Activated CD4-positive, alpha-beta T cell treated with anti-CD3 and anti-CD28 coated beads for 24 hours (primary cell): ENCODE data around the gene GUK1.
"Not testable (repeated sequence)": the region's sequence is repeated elsewhere in the genome, so short reads cannot be mapped to it uniquely, and the experiment has no call there.

Experiments used
- DNase-seq, 2 donors: peaks; one replicate each; pipeline ENCODE4 v3.0.0-alpha.2; 2020; ENCODE audit warnings: low read depth in 2 of 2

The GUK1 gene

DNA sequence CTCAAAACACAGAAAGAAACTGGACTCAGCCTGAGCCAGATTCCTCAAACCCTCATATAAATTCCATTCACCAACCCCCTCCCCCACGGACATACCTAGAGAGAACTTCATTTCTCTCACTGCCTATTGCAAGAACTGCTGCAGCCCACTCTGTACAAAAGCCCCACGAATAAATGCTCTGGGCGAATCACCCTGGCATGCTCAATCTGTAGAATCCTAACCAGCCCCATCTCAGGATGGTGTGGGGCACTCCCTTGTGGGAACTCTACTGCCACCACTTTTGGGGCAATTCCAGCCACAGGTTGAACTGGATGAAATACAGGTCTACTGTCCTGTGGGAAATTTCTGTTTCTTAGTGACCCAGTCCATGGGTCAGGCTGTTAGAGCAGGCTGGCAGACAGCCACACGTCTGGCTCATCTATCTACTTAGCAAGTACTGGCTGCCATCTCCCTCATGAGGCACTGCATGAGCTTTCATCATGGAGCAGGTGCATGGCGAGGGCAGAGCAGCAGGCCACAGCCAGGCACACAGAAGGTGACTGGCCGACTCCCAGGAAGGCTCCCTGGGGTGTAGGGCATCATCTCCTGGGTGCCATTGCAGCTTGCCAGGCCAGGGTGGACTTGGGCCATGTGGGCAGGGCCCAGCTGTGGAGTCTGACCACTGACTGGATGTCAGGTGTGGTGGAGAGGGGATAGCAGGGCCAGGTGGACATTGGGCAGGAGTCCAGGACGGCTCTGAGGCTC is 35.4 kb upstream of the GUK1 start:
- DNase-seq, result no peak

DNA sequence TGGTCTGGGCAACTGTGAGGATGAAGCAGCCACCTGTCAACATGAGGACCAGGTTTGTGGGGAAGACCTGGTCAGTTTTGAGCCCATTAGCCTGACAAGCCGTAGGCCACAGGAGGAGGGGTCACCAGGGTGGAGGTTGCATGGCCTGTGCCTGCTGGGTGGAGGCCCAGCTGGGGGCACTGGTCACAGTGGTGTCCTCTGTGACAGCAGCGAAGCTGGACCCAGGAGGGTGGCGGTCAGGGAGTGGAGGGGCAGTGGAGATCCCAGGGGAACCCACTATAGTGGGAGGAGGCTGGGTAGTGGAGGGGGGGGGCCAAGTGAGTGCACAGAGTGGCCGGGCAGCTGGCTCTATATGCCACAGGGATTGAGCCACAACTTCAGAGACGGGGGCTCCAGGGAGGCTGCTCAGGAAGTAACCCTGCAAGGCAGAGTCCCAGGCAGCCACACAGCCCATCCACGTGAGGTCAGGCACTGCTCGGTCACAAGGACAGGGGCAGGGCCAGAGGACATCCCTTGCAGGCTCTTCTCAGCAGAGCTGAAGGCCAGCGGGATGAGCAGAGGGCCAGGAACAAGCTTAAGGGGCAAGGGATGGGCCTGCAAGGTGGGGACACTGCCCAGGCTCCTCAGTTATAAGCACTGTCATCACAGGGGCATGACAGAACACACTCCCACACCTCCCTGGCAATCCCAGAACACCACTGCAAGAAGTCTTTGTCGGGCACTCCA is 34.6 kb upstream of the GUK1 start:
- no peak for DNase-seq

DNA sequence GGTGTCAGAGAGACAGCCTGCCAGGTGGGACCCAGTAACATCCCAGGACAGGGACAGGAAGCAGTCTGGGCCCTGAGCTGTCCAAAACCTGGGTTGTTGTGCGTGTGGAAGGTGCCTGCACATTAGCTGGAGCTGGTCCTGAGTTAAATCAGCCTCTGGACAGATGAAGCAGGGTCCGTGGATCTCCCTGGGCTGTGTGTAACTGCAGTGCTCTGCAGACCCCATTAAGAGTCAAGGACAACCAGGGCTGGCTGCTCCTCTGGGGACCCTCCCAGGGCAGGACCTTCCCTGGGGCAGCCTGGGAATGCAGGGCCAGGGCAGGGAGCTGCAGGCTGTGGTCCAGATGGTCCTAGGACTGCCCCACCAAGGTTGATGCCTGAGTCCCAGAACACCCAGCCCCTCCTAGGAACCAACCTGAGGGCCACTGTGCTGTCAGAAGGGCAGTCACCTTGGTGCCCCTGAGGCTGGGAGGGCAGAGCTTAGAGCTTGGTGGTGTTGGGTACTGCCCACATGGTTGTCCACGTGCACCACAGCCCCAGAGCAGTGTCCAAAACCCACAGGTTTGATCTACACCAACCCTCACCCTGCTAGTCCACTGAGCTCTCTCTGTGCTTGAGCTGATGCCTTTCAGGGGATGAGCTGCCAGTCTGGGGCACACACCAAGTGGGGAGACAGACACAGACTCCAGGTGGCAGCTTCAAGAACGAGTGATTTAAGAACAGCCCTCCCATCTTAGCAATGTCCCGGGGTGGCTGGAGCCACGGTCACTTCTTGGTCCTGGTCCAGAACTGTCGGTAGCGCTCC is 33.9 kb upstream of the GUK1 start:
- DNase-seq, result no peak

DNA sequence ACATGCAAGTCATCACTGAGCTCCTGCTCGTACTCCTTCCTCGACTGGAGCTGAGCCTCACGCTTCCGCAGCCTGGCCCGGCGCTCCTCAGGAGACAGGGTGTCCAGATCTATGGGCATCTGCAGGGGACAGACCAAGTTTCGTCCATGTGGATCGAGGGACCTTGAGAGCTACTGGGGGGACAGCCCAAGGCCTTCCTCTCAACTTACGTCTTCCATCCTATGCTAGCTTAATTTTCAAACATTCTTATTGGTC is 33.4 kb upstream of the GUK1 start:
- DNase-seq, result no peak

DNA sequence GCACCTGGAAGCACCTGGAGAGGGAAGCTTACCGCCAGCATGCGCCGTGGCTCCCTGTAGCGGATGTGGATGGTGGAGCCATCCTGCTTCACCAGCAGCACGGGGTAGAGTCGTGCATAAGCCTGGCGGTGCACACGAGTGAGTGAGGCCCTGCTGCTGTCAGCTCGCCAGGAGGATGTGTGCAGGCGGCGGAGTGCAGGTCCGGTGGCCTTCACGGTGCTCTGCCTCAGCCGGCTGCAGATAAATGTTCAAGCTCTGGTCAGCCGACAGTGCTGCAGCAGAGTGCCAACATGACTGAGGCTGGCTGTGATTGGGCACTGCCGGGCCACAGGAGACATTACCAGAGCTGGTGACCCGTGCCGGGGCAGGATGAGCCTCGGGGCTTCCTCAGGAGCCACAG is 32.4 kb upstream of the GUK1 start:
- DNase-seq, result no peak

DNA sequence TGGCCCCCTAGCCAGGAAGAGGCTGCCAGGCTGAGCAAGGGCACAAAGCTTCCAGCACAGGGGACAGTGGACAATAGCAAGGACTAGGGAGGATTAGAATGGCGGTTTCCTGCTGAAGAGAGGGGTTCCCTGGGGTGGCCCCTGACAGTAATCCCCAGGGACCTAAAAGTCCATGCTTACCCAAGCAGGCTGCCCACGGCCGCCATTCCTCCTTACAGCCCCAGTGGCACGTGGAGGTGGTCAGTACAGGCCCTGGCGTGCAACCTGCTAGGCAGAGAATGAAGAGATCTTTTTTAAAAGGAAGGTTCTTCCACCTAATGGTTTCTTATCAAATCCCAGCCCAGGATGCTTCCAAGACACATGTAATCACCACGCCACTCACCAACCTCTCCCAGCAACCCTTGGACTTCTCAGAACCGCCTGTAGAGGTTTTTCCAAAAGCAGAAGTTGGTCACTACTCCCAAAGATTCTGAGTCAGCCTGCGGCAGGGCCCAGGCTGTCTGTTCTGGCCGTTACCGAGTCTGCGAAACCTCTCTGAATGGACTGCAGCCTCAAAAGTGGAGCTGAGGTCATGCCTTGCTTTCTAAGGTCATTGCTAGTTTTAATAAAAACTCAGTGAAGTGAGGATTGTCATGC is 31.9 kb upstream of the GUK1 start:
- DNase-seq, result no peak

DNA sequence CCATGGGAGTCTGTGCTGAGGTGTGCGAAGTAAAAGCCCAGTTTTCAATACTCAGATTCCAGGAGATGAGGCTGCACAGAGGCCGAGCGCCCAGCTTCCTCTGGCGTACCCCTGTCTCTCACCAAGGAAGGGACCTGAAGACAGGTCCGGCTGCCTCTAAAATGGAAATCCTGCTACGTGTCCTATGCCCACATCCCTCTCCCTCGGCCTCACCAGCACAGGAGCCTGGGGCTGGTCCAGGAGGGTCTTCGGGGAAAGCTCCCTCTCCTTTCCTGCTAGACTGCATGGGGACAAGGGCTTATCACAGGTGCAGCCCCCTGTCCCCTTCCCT is 31.4 kb upstream of the GUK1 start:
- no peak for DNase-seq

DNA sequence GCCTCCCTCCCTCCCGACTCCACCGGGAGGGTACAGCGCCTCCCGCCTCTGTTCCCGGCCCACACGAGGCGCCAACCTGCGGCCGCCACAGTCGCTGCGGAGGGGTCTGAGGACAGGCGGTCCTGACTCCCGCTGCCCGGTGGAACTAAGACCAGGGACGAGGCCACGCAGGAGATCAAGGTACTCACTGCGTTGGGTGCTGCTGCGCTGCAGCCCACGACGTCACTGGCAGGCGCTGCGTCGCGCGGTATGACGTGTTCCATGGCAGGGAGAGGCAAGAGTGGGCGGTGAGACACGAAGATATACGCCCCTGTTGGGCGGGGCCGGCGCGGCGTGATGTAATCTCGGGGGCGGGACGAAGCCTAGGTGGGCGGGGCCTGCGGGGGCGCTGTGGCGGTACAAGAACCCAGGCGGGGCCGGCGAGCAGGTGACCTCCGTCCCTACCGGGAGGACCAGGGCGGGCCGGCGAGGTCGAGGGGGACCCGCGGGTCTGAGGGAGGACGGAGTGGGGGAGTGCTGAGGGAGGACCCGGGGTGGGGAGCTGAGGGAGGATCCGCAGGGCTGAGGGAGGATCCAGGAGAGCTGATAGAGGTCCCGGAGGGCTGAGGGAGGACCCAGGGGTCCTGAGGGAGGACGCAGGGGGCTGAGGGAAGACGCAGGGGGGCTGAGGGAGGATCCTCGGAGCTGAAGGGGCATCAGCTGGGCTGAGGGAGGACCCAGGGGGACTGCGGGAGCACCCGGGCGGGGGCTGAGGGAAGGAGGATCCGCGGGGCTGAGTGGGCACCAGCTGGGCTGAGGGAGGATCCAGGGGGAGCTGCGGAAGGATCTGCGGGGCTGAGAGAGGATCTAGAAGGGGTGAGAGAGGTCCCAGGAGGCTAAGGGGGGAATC is 30.8 kb upstream of the GUK1 start, which contains the start of gene MRPL55:
Gene MRPL55, minus strand, starts transcription at position 227 of the 889 bp plus-strand sequence. CDS start 1,039 bp downstream, outside the sequence.
- DNase-seq, result peak; percentile 97

DNA sequence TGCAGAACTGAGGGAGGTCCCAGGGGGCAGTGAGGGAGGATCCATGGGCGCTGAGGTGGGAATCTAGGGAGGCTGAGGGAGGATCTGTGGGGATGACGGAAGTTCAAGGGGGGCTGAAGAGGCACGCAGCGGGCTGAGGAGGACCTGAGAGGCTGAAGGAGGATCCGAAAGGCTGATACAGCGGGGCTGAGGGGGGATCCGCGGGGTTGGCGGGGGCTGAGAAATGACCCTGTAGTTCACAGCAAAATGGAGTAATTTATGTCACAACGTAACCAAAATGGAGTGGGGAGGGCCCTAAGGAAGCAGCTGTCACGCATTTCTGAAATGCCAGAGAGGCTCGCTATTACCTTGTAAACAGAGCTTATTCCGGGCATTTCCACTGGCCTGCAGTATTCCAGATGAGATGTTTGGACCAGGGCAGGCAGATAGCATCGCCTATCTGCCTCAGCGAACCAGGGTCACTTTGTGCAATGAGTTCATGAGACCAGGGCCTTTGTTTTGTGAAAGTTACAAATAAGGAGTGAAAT is 30.1 kb upstream of the GUK1 start:
- no peak for DNase-seq

DNA sequence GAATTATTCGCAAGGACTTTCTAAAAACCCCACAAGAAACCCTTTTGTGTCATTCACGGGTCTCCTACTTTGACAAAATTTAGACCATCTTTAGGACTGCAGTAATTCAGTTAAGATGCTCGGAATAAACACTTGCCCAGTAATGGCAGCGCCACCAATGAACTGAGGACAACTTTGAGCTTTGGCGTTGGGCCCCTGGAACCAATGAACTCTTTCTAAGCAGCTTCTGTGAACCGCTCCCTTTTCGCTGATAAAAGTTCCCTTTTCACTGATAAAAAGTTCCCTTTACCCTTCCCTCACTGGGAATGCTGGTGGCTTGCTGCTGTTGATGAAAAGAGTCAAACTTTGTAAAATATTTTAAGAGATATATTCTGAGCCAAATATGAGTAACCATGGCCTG is 29.5 kb upstream of the GUK1 start:
- DNase-seq, result no peak

DNA sequence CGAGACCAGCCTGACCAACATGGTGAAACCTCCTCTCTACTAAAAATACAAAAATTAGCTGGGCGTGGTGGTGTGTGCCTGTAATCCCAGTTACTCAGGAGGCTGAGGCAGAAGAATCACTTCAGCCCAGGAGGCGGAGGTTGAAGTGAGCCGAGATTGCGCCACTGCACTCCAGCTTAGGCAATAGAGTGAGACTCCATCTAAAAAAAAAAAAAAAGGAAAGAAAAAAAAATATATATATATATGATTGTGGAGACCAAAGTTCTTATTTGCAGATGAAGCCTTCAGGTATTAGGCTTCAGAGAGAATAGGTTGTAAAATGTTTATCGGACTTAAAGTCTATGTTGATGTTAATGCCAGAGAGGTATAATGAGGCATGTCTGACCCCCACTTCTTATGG is 28.8 kb upstream of the GUK1 start:
- DNase-seq, result not testable (repeated sequence)

DNA sequence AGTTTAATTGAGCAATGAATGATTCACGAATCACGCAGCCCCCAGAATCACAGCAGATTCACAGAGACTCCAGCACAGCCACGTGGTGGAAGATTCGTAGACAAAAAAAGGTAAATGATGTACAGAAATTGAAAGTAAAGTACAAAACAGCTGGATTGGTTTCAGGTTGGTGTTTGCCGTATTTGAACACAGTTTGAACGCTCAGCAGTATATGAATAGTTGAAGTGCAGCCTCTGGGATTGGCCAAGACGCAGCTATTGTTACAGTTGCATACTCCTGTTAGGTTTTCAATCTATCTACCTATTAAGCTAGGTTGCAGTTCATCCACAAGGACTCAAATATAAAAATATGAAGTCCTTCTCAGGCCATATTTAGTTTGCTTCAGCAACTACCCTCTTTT is 27.9 kb upstream of the GUK1 start:
- DNase-seq, result no peak

DNA sequence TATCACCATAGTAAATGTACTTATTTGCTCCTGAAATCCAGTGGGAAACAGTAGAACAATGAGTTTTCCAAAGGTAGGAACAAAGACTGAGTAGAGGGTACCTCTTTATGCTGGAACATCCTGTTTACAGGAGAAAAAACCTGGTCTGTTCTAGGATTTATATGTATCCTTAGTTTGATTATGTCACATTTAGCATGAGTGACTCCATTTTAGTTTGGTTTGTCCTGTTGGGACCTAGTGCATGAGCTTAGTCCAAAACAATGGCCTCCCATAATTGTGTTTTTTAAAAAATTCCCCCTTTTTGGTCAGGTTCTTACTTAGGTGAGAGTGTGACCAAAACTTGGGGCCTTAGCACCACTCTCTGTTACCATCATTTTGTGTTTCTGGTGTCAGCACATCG is 27.5 kb upstream of the GUK1 start:
- no peak for DNase-seq

DNA sequence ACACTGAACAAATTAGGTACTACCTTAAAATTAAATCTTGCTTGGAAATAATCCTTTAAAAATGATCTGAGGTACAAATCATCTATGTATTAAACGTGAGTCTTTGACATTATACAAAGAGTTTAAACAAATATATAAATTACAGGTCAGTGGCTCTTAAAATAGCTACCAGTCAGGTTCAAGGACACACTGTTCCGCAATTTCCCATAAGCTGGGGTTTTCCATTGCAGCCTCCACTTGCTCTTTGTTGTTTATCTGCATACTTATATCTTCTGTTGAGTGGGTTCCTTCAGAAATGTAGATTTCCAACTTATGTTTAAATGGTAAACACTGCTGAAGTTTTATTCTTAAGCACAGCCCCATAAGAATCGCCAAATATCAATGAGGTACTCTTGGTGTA is 25.3 kb upstream of the GUK1 start:
- no peak for DNase-seq

DNA sequence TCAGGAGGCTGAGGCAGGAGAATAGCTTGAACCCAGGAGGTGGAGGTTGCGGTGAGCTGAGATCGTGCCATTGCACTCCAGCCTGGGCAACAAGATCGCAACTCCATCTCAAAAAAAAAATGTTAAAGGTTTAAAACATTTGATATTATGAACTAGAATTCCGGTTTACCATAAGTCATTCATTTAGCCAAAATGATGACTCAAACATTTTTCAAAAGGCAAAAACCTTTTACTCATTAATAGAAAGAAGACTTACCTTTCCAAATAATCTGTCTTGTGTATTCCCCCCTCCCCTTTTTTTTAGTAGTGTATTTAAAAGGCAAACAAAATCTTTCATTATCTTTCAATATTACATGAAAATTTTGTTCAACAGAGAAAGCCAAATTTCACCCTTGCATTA is 22.7 kb upstream of the GUK1 start:
- DNase-seq, result no peak

DNA sequence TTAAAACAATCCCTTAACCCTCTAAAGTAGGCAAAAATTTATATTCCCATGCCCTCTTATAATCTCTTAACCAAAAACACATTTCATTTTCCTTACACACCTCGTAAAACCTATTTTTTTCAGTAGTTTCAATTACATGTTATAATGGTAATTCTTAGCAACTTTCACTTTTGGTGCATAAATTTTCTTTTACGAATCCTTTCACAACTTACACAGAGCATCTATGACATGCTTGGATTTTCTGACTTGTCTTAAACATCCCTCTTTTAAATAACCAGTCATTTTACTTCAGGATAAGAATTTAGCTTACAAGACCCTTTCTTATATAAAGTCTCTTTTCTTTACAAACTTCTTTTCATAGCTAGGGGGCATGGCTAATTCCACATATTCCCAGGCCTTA is 22.0 kb upstream of the GUK1 start:
- no peak for DNase-seq

DNA sequence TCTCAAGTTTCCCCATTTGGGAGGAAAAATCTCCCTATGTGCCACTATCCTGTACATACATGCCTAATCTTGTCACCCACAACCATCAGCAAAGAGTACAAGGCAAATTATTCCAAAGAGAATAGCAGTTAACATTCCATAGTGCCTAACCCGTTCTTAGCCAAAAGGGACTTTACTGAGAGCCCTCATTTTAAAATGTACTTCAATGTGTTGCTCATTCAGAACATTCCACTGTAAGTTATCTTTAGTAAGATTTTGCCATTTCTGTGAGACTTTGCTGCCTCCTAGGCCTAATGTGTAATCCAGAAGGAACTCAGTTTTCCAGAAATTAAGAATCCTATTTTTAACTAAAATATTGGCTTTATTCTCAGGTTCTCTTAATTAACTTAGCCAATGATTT is 19.7 kb upstream of the GUK1 start:
- DNase-seq, result no peak

DNA sequence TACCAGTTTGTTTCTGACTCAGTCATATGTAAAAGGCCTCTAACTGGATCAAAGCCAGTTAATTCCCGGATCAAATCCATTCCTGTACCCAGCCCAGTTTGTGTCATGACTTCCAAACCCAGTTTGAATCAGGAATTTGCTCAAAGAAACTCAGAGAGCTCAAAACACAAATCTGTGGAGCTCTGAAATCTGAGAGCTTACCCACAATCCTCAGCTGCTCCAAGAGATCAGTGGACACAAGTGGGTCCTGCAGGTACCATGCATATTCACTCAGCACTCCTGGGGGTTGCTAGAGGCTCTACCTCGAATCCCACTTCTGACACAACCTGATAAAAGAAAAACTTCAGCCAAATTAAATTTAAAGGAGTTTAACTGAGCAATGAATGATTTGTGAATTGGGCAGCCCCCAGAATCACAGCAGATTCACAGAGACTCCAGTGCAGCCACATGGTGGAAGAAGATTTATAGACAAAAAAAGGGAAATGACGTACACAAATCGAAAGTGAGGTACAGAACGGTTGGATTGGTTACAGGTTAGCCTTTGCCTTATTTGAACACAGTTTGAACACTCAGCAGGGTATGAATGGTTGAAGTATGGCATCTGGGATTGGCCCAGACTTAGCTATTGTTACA is 19.1 kb upstream of the GUK1 start:
- no peak for DNase-seq

DNA sequence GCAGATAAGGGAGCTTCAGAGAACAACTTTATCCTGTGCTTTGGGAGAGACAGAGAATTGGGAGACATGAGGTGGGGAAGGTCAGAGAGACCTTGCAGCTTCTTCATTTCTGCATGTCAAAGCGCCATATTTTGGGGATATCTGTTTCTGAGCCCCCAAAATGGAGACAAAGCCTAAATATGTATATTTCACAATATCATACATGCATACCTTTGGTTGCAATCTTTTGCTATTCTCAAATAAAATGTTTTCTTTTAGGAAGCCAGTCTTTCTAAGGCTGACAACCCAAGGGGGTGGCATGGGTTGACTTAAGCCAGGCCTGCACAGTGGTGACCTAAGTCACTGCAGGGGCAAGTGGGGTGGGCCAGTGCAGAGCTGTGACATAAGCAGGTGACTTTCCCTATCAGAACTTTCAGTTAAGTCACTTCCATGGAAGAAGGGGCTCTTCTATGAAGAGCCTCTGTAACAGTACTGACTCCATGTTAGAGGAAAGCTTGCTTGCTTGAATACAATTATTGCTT is 17.1 kb upstream of the GUK1 start:
- no peak for DNase-seq

DNA sequence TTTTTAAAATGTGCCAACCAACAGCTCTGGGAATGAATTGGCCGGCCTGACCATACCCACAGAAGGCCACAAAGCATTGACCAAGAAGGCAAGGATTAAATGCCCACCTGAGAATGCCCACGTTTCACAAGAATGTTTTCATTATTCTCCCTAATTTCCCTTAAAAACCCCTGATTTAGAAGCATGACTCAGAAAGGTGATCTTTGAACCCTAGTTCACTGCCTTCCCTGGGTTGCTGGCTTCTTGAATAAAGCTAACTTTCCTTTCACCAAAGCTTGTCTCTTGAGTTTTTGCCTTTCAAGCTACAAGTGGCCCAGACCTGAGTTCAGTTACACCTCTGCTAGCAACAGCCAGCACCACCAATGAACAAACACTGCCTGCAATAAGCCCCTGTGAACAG is 16.6 kb upstream of the GUK1 start:
- DNase-seq, result no peak

DNA sequence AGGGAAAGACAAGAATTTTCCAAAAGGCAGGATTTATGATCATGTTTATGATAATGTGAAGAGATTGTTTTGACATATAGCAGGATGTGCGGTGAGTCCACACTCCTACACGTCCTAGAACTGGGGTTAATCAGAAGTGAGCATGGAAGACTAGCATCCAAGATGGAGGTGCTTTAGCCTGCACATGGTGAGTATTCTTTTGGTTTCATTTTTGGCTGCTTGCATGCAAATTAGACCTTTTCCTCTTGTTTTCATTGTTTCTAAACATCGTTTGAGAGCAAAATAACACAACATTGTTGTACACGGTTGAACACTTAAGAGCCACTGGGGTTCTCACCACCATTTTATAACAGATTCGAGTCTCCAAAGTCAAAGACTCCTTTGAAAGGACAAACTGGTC is 14.9 kb upstream of the GUK1 start:
- no peak for DNase-seq
